SU-DHL-6 (cell line): ENCODE data around the gene PLIN5.

Source experiments
- EZH2phosphoT487 ChIP-seq: fragments of 200-600 bp; sonication (generic), shearing (Covaris generic); conservative IDR thresholded peaks from 2 replicates; pipeline ENCODE4 v1.6.1; 2018; ENCODE audit warnings: mild to moderate bottlenecking, antibody characterized with exemption, low read length, moderate library complexity, mixed read lengths
- TF ChIP-seq, protein P1 (sequence below): fragments of 200-600 bp; sonication (generic); IDR thresholded peaks from one replicate; pipeline ENCODE4 v1.5.1; 2017; ENCODE audit warnings: antibody characterized with exemption, mild to moderate bottlenecking, low read length, moderate library complexity; ENCODE audit not compliant: insufficient read depth, poor library complexity, severe bottlenecking

DNA sequence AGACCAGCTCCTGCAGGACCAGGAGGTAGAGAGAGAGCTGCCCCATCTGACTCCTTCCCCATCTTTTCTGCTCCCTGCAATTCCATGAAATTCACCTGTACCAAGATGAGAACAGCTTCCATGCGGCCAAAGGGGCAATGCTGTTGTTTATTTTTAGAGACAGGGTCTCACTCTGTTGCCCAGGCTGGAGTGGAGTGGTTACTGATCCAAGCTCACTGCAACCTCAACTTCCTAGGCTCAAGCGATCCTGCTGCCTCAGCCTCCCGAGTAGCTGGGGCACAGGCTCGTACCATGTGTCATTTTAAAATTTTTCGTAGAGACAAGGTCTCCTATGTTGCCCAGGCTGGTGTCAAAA, 13.2 kb downstream of the PLIN5 start:
- TF ChIP-seq, protein P1, sequence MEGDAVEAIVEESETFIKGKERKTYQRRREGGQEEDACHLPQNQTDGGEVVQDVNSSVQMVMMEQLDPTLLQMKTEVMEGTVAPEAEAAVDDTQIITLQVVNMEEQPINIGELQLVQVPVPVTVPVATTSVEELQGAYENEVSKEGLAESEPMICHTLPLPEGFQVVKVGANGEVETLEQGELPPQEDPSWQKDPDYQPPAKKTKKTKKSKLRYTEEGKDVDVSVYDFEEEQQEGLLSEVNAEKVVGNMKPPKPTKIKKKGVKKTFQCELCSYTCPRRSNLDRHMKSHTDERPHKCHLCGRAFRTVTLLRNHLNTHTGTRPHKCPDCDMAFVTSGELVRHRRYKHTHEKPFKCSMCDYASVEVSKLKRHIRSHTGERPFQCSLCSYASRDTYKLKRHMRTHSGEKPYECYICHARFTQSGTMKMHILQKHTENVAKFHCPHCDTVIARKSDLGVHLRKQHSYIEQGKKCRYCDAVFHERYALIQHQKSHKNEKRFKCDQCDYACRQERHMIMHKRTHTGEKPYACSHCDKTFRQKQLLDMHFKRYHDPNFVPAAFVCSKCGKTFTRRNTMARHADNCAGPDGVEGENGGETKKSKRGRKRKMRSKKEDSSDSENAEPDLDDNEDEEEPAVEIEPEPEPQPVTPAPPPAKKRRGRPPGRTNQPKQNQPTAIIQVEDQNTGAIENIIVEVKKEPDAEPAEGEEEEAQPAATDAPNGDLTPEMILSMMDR, result no peak
- TF ChIP-seq EZH2phosphoT487, result no peak
